ENCODE results near the gene PTPRE. TPM values are rescaled to one million over a fixed set of nuclear protein-coding genes. Genes with fewer than 3 reads are reported as not detected.

The PTPRE gene
- total and polyA plus RNA-seq, 2 of the 4 experiments (the other 2 are of a cell fraction): 0.34 to 0.54 TPM

DNA sequence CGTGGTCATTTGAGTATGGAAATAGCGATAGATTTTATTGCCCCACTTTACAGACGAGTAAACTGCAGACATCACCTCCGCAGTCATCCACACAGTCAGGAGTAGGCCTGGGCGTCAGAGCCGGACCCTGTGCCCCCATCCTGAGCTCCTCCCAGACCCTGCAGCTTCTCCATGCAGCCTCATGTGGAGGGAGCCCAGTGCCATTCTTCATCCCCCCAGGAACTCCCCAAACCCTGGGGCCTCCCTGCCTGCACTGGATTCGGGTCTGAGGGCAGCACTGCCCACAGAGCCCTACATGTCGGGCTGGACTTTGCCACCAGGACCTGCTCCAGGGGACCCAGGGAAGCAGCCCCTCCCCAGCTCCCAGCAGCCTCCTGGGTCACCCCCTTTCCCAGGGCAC is 118.5 kb downstream of the PTPRE start:
- Histone ChIP-seq H3K4ac (ENCODE audit: low read depth, low read length) (no peak overlapping the region), H3K9ac (ENCODE audit: low read depth, low read length) (no peak overlapping the region), H3K9me1 (ENCODE audit: insufficient read depth, low read length) (no peaks in the 10 kb centered on the region), H3K23ac (ENCODE audit: low read depth, low read length) (no peak overlapping the region), H3K27me3 (ENCODE audit: control insufficient read depth, insufficient read depth, low read length) (no peaks in the 10 kb centered on the region; the same call in 1 of the 2 replicates), H3K27ac (ENCODE audit: insufficient read depth, low read length) (no peak overlapping the region), H2BK20ac (ENCODE audit: low read depth, low read length) (no peak overlapping the region), H4K8ac (ENCODE audit: low read depth in 2 of 2, low read length in 2 of 2) (no peak overlapping the region), H3K18ac (ENCODE audit: low read depth, low read length) (no peak overlapping the region), H3K4me2 (ENCODE audit: low read depth, low read length) (no peak overlapping the region), H4K91ac (ENCODE audit: insufficient read depth, low read depth, low read length) (no peak overlapping the region), H4K5ac (ENCODE audit: low read depth, low read length) (no peak overlapping the region), H2AK9ac (replicated peaks; ENCODE audit: low read depth, low read length, poor library complexity) (no peak overlapping the region), H2AK5ac (ENCODE audit: low read depth, low read length) (no peak overlapping the region), H2AFZ (replicated peaks; ENCODE audit: low read length, poor library complexity) (no peak overlapping the region), H2BK120ac (ENCODE audit: low read depth, low read length) (no peak overlapping the region), H3K4me3 (ENCODE audit: insufficient read depth, low read depth, low read length) (no peak overlapping the region), H3K36me3 (ENCODE audit: control insufficient read depth, insufficient read depth, low read length) (no peaks in the 10 kb centered on the region), H3K4me1 (ENCODE audit: control insufficient read depth, insufficient read depth, low read length) (no peaks in the 10 kb centered on the region), H2BK15ac (ENCODE audit: low read depth, low read length) (no peak overlapping the region), H2BK5ac (ENCODE audit: low read depth, low read length, poor library complexity, severe bottlenecking) (no peak overlapping the region), H3K56ac (ENCODE audit: extremely low read depth, insufficient read depth, low read length) (no peak overlapping the region), H4K20me1 (ENCODE audit: insufficient read depth, low read length) (no peaks in the 10 kb centered on the region), H3K9me3 (ENCODE audit: control insufficient read depth, insufficient read depth, low read length) (no peaks in the 10 kb centered on the region), H3K79me1 (ENCODE audit: low read depth in 1 of 2, low read length in 2 of 2) (no peaks in the 10 kb centered on the region), H3K14ac (replicated peaks; ENCODE audit: low read depth, low read length) (no peak overlapping the region)
- ChIA-PET CTCF (interaction anchor here (0.9 kb wide), 1 partner anchor 10 kb away, joined by 4 read pairs; no protein-coding TSS in a partner anchor), POLR2A (ENCODE audit: unreplicated experiment) (no interaction called here)
- dilution Hi-C loops (cut with HindIII; ENCODE audit: low sequenced_read_pairs, unreplicated experiment): no loop called here
- intact Hi-C loops (cut with micrococcal nuclease): no loop called here
- DNase-seq: no peak
- ATAC-seq (ENCODE audit: low read depth): no peak
- WGBS, 2 experiments (ENCODE audit: extremely low coverage in 2 of 2, insufficient read length in 1 of 2): 29% methylated on average over 1 of the region's 8 CpGs; no CpG with 5 or more reads in 1 of the 2 experiments
- no TSS peak for BruUV-seq (replicated peaks)
- in situ Hi-C loops (cut with MboI; ENCODE audit: low sequenced_read_pairs): no loop called here
- no peak for TF ChIP-seq CHD1 (IDR thresholded peaks at IDR 0.05; ENCODE audit: low read depth, low read length)
- no peak for TF ChIP-seq ELK1 (IDR thresholded peaks at IDR 0.05; ENCODE audit: borderline replicate concordance, low read depth, low read length)
- TF ChIP-seq CEBPB (IDR thresholded peaks at IDR 0.05; ENCODE audit: low read depth, low read length): no peak
- no peak for TF ChIP-seq RAD21 (IDR thresholded peaks at IDR 0.05; ENCODE audit: low read length)
- no peak for TF ChIP-seq MAZ (IDR thresholded peaks at IDR 0.05; ENCODE audit: borderline replicate concordance, low read depth, low read length)
- no peak for TF ChIP-seq BHLHE40 (IDR thresholded peaks at IDR 0.05; ENCODE audit: low read depth, low read length)
- TF ChIP-seq RCOR1 (IDR thresholded peaks at IDR 0.05; ENCODE audit: insufficient replicate concordance, low read length): no peak
